K562 (cell line): ENCODE measurements around the gene PRDM10. TPM values are rescaled to one million over a fixed set of nuclear protein-coding genes. Genes with fewer than 3 reads are reported as not detected.

ENCODE experiments used
- COPS2 ChIP-seq: fragments of 450-650 bp; conservative IDR thresholded peaks from 2 replicates; pipeline ENCODE4 v1.6.1; 2016; ENCODE audit warnings: mild to moderate bottlenecking, moderate library complexity
- FOXA1 ChIP-seq: fragments of 450-650 bp; IDR thresholded peaks from 2 replicates; pipeline ENCODE4 v1.6.1; 2016; ENCODE audit warnings: mild to moderate bottlenecking, borderline replicate concordance
- ILF3 ChIP-seq: fragments of 450-650 bp; IDR thresholded peaks from 2 replicates; pipeline ENCODE4 v1.6.1; 2018; ENCODE audit warnings: antibody characterized with exemption, mild to moderate bottlenecking, moderate library complexity, borderline replicate concordance
- MEF2D ChIP-seq: conservative IDR thresholded peaks from 2 replicates; pipeline ENCODE4 v1.6.1; 2016; ENCODE audit warnings: low read depth, missing genetic modification characterization, missing compliant biosample characterization
- NUFIP1 ChIP-seq: fragments of 450-650 bp; IDR thresholded peaks from 2 replicates; pipeline ENCODE4 v1.6.1; 2018; ENCODE audit not compliant: partially characterized antibody
- polyA plus RNA-seq, 8 experiments: library from polyadenylated mRNA; depleted of rRNA in 4 of 8; stranded (reverse) in 5 of 8; unstranded in 3 of 8; fragments of >200 nt; fragmentation: Nextera tagmentation in 2 of 8; fragmentation: Illumina TruSeq in 1 of 8; extraction: Ambion mirVana in 2 of 8; extraction: Trizol in 1 of 8; gene quantifications; 2 replicates each; pipeline versions ENCODE4 v1.2.1 to v1.2.3, GENCODE V29; 2011 to 2014; ENCODE audit warnings: inconsistent platforms in 1 of 8, missing spikeins in 1 of 8
- total RNA-seq, 7 experiments: library from RNA; depleted of rRNA in 6 of 7; stranded (reverse); fragments of >200 nt in 6 of 7; fragmentation: Illumina TruSeq in 2 of 7; extraction: Trizol in 2 of 7; gene quantifications; 2 replicates each; pipeline versions ENCODE4 v1.2.1 to v1.2.3, GENCODE V29; 2011 to 2021; ENCODE audit warnings: low replicate concordance in 1 of 7
- TF ChIP-seq, protein P1 (sequence below): fragments of 200-600 bp; sonication (generic); IDR thresholded peaks from one replicate; pipeline ENCODE4 v1.6.1; 2012; ENCODE audit warnings: mild to moderate bottlenecking, low read depth, low read length, inconsistent platforms
- TF ChIP-seq, protein P2 (sequence below): sonication (generic); formaldehyde crosslinking; IDR thresholded peaks from 2 replicates; pipeline ENCODE4 v1.8.0; 2022; ENCODE audit warnings: mild to moderate bottlenecking, missing genetic modification reagents, borderline replicate concordance
- TF ChIP-seq, protein P3 (sequence below): IDR thresholded peaks from 2 replicates; pipeline ENCODE4 v1.6.1; 2016; ENCODE audit warnings: missing genetic modification characterization, missing compliant biosample characterization
- TF ChIP-seq, protein P4 (sequence below): fragments of 450-650 bp; conservative IDR thresholded peaks from 2 replicates; pipeline ENCODE4 v1.6.1; 2016; ENCODE audit warnings: missing genetic modification characterization, low read depth, mild to moderate bottlenecking, control low read depth, missing compliant biosample characterization

Gene PRDM10
- total and polyA plus RNA-seq, 9 of the 15 experiments (the other 6 are each of a cell fraction or from before 2014, with no cell fraction given): 0.89 to 9.3 (median 4.5) TPM

- TF ChIP-seq, protein P1, sequence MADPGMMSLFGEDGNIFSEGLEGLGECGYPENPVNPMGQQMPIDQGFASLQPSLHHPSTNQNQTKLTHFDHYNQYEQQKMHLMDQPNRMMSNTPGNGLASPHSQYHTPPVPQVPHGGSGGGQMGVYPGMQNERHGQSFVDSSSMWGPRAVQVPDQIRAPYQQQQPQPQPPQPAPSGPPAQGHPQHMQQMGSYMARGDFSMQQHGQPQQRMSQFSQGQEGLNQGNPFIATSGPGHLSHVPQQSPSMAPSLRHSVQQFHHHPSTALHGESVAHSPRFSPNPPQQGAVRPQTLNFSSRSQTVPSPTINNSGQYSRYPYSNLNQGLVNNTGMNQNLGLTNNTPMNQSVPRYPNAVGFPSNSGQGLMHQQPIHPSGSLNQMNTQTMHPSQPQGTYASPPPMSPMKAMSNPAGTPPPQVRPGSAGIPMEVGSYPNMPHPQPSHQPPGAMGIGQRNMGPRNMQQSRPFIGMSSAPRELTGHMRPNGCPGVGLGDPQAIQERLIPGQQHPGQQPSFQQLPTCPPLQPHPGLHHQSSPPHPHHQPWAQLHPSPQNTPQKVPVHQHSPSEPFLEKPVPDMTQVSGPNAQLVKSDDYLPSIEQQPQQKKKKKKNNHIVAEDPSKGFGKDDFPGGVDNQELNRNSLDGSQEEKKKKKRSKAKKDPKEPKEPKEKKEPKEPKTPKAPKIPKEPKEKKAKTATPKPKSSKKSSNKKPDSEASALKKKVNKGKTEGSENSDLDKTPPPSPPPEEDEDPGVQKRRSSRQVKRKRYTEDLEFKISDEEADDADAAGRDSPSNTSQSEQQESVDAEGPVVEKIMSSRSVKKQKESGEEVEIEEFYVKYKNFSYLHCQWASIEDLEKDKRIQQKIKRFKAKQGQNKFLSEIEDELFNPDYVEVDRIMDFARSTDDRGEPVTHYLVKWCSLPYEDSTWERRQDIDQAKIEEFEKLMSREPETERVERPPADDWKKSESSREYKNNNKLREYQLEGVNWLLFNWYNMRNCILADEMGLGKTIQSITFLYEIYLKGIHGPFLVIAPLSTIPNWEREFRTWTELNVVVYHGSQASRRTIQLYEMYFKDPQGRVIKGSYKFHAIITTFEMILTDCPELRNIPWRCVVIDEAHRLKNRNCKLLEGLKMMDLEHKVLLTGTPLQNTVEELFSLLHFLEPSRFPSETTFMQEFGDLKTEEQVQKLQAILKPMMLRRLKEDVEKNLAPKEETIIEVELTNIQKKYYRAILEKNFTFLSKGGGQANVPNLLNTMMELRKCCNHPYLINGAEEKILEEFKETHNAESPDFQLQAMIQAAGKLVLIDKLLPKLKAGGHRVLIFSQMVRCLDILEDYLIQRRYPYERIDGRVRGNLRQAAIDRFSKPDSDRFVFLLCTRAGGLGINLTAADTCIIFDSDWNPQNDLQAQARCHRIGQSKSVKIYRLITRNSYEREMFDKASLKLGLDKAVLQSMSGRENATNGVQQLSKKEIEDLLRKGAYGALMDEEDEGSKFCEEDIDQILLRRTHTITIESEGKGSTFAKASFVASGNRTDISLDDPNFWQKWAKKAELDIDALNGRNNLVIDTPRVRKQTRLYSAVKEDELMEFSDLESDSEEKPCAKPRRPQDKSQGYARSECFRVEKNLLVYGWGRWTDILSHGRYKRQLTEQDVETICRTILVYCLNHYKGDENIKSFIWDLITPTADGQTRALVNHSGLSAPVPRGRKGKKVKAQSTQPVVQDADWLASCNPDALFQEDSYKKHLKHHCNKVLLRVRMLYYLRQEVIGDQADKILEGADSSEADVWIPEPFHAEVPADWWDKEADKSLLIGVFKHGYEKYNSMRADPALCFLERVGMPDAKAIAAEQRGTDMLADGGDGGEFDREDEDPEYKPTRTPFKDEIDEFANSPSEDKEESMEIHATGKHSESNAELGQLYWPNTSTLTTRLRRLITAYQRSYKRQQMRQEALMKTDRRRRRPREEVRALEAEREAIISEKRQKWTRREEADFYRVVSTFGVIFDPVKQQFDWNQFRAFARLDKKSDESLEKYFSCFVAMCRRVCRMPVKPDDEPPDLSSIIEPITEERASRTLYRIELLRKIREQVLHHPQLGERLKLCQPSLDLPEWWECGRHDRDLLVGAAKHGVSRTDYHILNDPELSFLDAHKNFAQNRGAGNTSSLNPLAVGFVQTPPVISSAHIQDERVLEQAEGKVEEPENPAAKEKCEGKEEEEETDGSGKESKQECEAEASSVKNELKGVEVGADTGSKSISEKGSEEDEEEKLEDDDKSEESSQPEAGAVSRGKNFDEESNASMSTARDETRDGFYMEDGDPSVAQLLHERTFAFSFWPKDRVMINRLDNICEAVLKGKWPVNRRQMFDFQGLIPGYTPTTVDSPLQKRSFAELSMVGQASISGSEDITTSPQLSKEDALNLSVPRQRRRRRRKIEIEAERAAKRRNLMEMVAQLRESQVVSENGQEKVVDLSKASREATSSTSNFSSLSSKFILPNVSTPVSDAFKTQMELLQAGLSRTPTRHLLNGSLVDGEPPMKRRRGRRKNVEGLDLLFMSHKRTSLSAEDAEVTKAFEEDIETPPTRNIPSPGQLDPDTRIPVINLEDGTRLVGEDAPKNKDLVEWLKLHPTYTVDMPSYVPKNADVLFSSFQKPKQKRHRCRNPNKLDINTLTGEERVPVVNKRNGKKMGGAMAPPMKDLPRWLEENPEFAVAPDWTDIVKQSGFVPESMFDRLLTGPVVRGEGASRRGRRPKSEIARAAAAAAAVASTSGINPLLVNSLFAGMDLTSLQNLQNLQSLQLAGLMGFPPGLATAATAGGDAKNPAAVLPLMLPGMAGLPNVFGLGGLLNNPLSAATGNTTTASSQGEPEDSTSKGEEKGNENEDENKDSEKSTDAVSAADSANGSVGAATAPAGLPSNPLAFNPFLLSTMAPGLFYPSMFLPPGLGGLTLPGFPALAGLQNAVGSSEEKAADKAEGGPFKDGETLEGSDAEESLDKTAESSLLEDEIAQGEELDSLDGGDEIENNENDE: no peak
- TF ChIP-seq ILF3 (no peak), COPS2 (no peak), NUFIP1 (no peak), FOXA1 (no peak), MEF2D (no peak)
- TF ChIP-seq, protein P2, sequence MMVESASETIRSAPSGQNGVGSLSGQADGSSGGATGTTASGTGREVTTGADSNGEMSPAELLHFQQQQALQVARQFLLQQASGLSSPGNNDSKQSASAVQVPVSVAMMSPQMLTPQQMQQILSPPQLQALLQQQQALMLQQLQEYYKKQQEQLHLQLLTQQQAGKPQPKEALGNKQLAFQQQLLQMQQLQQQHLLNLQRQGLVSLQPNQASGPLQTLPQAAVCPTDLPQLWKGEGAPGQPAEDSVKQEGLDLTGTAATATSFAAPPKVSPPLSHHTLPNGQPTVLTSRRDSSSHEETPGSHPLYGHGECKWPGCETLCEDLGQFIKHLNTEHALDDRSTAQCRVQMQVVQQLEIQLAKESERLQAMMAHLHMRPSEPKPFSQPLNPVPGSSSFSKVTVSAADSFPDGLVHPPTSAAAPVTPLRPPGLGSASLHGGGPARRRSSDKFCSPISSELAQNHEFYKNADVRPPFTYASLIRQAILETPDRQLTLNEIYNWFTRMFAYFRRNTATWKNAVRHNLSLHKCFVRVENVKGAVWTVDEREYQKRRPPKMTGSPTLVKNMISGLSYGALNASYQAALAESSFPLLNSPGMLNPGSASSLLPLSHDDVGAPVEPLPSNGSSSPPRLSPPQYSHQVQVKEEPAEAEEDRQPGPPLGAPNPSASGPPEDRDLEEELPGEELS (CRISPR knock-in tag): no peak
- TF ChIP-seq, protein P3, sequence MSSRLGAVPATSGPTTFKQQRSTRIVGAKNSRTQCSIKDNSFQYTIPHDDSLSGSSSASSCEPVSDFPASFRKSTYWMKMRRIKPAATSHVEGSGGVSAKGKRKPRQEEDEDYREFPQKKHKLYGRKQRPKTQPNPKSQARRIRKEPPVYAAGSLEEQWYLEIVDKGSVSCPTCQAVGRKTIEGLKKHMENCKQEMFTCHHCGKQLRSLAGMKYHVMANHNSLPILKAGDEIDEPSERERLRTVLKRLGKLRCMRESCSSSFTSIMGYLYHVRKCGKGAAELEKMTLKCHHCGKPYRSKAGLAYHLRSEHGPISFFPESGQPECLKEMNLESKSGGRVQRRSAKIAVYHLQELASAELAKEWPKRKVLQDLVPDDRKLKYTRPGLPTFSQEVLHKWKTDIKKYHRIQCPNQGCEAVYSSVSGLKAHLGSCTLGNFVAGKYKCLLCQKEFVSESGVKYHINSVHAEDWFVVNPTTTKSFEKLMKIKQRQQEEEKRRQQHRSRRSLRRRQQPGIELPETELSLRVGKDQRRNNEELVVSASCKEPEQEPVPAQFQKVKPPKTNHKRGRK (tag): no peak
- TF ChIP-seq, protein P4, sequence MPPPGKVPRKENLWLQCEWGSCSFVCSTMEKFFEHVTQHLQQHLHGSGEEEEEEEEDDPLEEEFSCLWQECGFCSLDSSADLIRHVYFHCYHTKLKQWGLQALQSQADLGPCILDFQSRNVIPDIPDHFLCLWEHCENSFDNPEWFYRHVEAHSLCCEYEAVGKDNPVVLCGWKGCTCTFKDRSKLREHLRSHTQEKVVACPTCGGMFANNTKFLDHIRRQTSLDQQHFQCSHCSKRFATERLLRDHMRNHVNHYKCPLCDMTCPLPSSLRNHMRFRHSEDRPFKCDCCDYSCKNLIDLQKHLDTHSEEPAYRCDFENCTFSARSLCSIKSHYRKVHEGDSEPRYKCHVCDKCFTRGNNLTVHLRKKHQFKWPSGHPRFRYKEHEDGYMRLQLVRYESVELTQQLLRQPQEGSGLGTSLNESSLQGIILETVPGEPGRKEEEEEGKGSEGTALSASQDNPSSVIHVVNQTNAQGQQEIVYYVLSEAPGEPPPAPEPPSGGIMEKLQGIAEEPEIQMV: no peak
These were observed 929 bp downstream of the PRDM10 start (continued) for GRCh38 chr11:130001461-130002351.
